PFSK-1 (cell line): ENCODE data around the gene TSKS.

Experiments used
- FOXP2 ChIP-seq: optimal IDR thresholded peaks from 2 replicates; pipeline ENCODE3; 2011; ENCODE audit warnings: borderline replicate concordance, control low read depth, inconsistent platforms; ENCODE audit not compliant: insufficient read depth; ENCODE audit errors: extremely low read length, extremely low read depth
- POLR2AphosphoS5 ChIP-seq: IDR thresholded peaks from 2 replicates; pipeline ENCODE4 v1.6.1; 2012; ENCODE audit warnings: low read depth, mild to moderate bottlenecking, control low read depth, low read length, moderate library complexity
- SIN3A ChIP-seq: IDR thresholded peaks from 2 replicates; pipeline ENCODE4 v1.6.1; 2012; ENCODE audit warnings: mild to moderate bottlenecking, low read length, moderate library complexity, borderline replicate concordance; ENCODE audit not compliant: insufficient read depth
- TAF1 ChIP-seq: IDR thresholded peaks from 2 replicates; pipeline ENCODE4 v1.6.1; 2012; ENCODE audit warnings: low read length, control low read depth, borderline replicate concordance; ENCODE audit not compliant: insufficient read depth
- TF ChIP-seq, protein P1 (sequence below), 2 experiments: IDR thresholded peaks; 2 replicates each; pipeline versions ENCODE4 v1.6.1 to v1.8.0; 2011 to 2012; ENCODE audit warnings: low read depth in 2 of 2, low read length in 2 of 2, control low read depth in 1 of 2, inconsistent platforms in 1 of 2, mild to moderate bottlenecking in 1 of 2, moderate library complexity in 1 of 2; ENCODE audit not compliant: insufficient read depth in 1 of 2

Gene TSKS

DNA sequence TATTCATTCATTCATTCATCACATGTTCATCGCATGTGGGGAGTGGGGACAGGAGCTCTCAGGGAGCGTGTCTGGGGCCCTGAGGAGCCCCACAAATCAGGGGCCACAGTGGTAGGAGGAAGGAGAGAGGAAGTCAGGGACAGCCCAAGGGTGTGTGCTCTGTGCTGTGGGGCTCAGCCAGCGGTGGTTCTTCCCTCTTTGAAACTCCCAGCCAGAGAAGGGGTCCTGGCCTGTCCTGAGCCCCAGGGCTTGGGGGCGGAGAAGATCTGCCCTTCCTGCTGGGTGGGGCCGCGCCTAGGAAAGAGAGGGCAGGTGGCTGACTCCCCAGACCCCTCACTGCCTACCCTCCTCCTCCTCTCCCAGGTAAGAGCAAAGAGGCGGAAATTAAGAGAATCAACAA, 18.3 kb upstream of the TSKS start:
- TF ChIP-seq POLR2AphosphoS5 (no peak), FOXP2 (no peak), SIN3A (no peak), TAF1 (no peak)
- TF ChIP-seq, protein P1, sequence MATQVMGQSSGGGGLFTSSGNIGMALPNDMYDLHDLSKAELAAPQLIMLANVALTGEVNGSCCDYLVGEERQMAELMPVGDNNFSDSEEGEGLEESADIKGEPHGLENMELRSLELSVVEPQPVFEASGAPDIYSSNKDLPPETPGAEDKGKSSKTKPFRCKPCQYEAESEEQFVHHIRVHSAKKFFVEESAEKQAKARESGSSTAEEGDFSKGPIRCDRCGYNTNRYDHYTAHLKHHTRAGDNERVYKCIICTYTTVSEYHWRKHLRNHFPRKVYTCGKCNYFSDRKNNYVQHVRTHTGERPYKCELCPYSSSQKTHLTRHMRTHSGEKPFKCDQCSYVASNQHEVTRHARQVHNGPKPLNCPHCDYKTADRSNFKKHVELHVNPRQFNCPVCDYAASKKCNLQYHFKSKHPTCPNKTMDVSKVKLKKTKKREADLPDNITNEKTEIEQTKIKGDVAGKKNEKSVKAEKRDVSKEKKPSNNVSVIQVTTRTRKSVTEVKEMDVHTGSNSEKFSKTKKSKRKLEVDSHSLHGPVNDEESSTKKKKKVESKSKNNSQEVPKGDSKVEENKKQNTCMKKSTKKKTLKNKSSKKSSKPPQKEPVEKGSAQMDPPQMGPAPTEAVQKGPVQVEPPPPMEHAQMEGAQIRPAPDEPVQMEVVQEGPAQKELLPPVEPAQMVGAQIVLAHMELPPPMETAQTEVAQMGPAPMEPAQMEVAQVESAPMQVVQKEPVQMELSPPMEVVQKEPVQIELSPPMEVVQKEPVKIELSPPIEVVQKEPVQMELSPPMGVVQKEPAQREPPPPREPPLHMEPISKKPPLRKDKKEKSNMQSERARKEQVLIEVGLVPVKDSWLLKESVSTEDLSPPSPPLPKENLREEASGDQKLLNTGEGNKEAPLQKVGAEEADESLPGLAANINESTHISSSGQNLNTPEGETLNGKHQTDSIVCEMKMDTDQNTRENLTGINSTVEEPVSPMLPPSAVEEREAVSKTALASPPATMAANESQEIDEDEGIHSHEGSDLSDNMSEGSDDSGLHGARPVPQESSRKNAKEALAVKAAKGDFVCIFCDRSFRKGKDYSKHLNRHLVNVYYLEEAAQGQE (IDR thresholded peaks at IDR 0.05; ENCODE audit: insufficient read depth in 1 of 2, low read depth in 2 of 2, low read length in 2 of 2): no peak

DNA sequence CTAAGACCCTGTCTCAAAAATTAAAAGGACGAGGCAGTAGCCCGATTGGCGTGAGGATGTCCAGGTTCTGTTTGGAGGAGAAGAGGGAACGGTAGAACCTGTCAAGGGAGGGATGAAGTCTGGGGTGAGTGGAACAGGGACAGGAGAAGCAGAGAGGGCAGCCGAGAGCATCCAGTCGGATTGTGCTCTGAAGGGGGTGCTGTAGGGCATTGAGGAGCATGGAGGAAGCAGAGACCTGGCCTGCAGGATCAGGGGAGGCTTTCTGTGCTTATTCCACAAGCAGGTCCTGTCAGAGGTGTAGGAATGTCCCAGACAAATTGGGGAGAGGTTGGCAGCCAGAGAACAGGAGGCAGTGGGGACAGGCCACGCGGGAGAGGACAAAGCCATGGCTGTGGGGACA, 17.8 kb upstream of the TSKS start:
- TF ChIP-seq, protein P1 (IDR thresholded peaks at IDR 0.05; ENCODE audit: insufficient read depth in 1 of 2, low read depth in 2 of 2, low read length in 2 of 2): no peak
- TF ChIP-seq SIN3A: no peak
- TF ChIP-seq POLR2AphosphoS5: no peak
- no peak for TF ChIP-seq FOXP2
- TF ChIP-seq TAF1: no peak

DNA sequence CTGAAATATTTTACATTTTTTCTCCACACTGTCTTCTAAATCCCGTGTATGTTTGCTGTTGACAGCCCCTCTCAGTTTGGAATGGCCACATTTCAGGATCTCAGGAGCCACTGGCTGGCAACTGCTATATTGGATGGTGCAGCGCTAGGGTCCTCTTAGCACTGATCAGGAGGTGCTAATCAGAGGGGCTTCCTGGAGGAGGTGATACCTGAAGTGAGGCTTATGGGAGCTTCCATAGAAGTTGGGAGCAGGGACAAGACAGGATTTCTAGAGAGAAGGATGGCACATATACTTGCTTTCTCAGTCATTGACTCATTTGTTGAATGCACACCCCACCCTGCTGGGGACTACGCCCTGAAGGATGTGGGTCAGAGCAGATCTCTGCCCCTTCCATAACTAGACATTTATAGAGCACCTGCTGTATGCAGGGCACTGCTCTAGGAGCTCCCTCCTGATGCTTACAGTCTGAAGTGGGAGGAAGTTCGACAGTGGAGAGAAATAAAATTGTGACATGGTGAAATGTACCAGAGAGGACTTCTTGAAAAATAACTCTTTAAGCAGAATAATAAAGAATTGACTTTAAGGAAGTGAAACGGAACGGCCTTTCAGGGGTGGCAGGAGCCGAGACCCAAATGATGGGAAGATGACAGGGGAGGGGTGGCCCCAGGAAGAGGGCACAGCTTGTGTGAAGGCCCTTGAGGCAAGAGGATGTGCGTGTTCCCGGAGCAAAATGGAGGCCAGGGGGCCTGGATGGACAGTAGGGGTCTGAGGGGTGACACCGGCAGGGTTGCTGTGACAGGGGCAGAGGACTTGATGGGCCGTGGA, 16.8 kb upstream of the TSKS start:
- TF ChIP-seq SIN3A (no peak), TAF1 (no peak), FOXP2 (no peak), POLR2AphosphoS5 (no peak)
- TF ChIP-seq, protein P1 (IDR thresholded peaks at IDR 0.05; ENCODE audit: insufficient read depth in 1 of 2, low read depth in 2 of 2, low read length in 2 of 2): no peak

DNA sequence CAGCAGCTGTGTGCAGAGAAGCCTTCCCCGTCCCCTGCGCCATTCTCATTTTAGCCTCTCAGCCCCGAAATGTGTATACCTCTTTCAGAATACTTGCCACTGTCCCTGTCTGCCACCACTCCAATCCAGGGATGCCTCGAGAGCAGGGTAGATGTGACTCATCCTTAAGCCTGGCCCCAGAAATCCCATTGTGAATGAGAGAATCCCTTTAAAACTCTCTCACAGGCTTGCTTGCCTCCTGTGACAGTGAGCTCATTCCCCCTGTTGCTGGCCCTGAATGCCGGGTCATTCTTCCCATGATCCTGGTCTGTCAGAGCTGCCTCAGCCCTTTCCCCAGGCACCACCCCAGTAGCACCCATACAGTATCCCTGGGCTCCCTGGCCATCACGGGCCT, 13.3 kb upstream of the TSKS start:
- TF ChIP-seq FOXP2 (no peak), TAF1 (no peak), SIN3A (no peak), POLR2AphosphoS5 (no peak)
- TF ChIP-seq, protein P1 (IDR thresholded peaks at IDR 0.05; ENCODE audit: insufficient read depth in 1 of 2, low read depth in 2 of 2, low read length in 2 of 2): no peak
